ENCODE data around the gene ACTL6B. TPM values are rescaled to one million over a fixed set of nuclear protein-coding genes. Genes with fewer than 3 reads are reported as not detected.
A peak's percentile ranks its signal among the peaks of the same experiment; 100 is the strongest.

The ACTL6B gene
- total and polyA plus RNA-seq, 2 experiments from 2014 or later, result not detected

GRCh38 chr7:100649826-100650565, 6.3 kb downstream of the ACTL6B start:
- Histone ChIP-seq H3K27ac (no peak overlapping the region), H3K4me1 (ENCODE audit: low read depth) (no peaks in the 10 kb centered on the region), H3K27me3 (peaks cover 15% of the 10 kb centered on the region), H3K9me3 (ENCODE audit: low read depth) (no peaks in the 10 kb centered on the region), H3K4me3 (no peak overlapping the region), H3K36me3 (no peaks in the 10 kb centered on the region)
- TF ChIP-seq, protein P1, sequence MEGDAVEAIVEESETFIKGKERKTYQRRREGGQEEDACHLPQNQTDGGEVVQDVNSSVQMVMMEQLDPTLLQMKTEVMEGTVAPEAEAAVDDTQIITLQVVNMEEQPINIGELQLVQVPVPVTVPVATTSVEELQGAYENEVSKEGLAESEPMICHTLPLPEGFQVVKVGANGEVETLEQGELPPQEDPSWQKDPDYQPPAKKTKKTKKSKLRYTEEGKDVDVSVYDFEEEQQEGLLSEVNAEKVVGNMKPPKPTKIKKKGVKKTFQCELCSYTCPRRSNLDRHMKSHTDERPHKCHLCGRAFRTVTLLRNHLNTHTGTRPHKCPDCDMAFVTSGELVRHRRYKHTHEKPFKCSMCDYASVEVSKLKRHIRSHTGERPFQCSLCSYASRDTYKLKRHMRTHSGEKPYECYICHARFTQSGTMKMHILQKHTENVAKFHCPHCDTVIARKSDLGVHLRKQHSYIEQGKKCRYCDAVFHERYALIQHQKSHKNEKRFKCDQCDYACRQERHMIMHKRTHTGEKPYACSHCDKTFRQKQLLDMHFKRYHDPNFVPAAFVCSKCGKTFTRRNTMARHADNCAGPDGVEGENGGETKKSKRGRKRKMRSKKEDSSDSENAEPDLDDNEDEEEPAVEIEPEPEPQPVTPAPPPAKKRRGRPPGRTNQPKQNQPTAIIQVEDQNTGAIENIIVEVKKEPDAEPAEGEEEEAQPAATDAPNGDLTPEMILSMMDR (IDR thresholded peaks at IDR 0.05; ENCODE audit: low read depth, low read length), result no peak
- DNase-seq (ENCODE audit: low read depth in 1 of 2, low spot score in 1 of 2), result peak in 1 of 2 donors; percentile 18

DNA sequence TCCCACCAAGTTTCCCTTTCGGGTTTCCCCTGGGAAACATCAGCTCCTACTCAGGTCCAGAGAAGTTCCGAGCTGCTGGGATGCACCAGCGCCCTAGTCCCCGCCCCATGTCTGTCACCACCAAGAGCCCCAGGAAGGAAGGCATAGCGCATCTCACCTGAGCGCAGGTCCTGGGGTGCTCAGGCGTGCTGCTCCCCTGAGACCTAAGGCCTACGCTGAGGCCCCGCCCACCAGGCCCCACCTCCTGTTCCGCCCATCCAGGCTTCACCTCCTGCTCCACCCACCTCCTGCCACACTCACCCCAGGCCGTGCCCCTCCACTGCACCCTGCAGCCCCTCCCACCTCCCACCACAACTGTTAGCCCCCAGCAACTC, 13.7 kb downstream of the ACTL6B start:
- Histone ChIP-seq H3K4me1 (ENCODE audit: low read depth) (peaks cover 6% of the 10 kb centered on the region), H3K27me3 (no peaks in the 10 kb centered on the region), H3K9me3 (ENCODE audit: low read depth) (no peaks in the 10 kb centered on the region), H3K36me3 (no peaks in the 10 kb centered on the region), H3K4me3 (no peak overlapping the region), H3K27ac (no peak overlapping the region)
- TF ChIP-seq, protein P1 (IDR thresholded peaks at IDR 0.05; ENCODE audit: low read depth, low read length), result no peak
- no peak for DNase-seq (ENCODE audit: low read depth in 1 of 2, low spot score in 1 of 2)

GRCh38 chr7:100641860-100642533, 14.3 kb downstream of the ACTL6B start:
- DNase-seq (ENCODE audit: low read depth in 1 of 2, low spot score in 1 of 2), result no peak
- no peak overlapping the region for H3K4me3 ChIP-seq
- H3K4me1 ChIP-seq (ENCODE audit: low read depth), result peaks cover 6% of the 10 kb centered on the region

DNA sequence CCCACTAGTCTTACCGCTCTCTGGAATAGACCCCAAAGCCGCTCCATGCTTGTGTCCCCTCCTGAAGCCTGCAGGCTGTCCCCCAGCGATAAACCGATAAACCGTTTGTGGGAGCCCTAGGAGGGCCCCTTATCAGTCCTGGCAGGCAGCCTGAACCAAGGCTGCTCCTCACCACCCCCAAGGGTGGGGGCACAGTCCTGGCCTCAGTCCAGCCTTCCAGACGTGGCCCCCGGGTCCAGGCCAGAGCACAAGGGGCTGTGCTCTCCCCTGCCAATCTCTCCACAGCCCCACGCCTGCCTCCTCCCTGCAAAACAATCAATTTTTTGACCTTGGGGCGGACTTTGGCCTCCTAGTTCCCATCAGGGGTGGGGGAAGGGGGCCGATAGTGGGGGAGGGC, 14.8 kb downstream of the ACTL6B start, which contains the start of gene TFR2:
Gene TFR2 (minus strand): TSS at position 90 of the 397 bp plus-strand sequence. CDS start 43 bp downstream, at position 47.
- TF ChIP-seq, protein P1 (IDR thresholded peaks at IDR 0.05; ENCODE audit: low read depth, low read length), result no peak
- Histone ChIP-seq H3K27me3 (no peaks in the 10 kb centered on the region), H3K36me3 (no peaks in the 10 kb centered on the region), H3K9me3 (ENCODE audit: low read depth) (no peaks in the 10 kb centered on the region), H3K4me1 (ENCODE audit: low read depth) (peaks cover 6% of the 10 kb centered on the region), H3K27ac (no peak within 1 kb of the TSS), H3K4me3 (no peak within 1 kb of the TSS)
- no peak for DNase-seq (ENCODE audit: low read depth in 1 of 2, low spot score in 1 of 2)

More at GRCh38 chr7:100641860-100642533, 14.3 kb downstream of the ACTL6B start:
- Histone ChIP-seq H3K27me3 (no peaks in the 10 kb centered on the region), H3K36me3 (no peaks in the 10 kb centered on the region), H3K27ac (no peak overlapping the region), H3K9me3 (ENCODE audit: low read depth) (no peaks in the 10 kb centered on the region)
- TF ChIP-seq, protein P1 (IDR thresholded peaks at IDR 0.05; ENCODE audit: low read depth, low read length), result no peak

DNA sequence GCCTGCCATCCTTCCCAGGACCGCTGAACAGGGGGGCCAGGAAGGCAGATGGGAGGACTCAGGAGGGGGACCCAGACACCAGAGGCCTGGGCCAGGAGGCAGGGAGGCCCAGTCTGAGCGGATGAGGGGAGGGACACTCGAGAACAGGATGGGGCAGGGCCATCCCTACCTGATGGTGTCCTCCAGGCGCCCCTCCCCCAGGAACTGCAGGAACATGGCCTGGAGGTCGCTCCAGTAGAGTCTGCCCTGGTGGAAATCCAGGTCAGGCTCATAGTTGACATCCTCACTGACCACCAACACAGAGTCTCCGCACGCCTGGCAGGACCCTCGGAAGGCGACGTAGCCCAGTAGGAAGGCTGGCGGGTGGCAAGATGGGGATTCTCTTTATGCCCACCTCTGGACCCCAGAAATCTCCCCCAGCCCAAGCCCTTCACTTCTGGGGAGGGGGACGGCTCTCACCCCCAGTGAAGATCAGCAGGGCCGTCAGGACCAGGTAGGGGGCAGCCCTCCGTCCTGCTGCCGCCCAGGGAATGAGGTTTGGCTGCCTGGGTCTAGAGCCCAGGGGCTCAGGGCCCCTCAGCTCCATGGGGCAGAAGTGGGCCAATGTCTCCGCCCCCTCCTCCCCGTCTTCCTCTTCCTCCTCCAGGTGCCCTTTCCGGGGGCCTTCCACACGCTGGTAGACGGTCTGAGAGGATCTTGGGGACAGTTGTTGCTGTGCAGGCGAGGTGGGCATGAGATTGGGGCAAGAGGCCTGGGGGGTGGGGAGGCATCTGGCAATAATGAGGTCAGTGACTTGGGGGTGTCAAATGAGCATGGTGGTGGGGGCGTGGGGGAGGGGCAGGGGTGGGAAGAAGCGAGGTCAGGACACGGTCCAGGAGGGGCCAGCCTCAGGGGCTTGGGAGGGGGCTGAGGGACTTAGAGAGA, 15.5 kb downstream of the ACTL6B start:
- H3K9me3 ChIP-seq (ENCODE audit: low read depth), result no peaks in the 10 kb centered on the region
- no peak overlapping the region for H3K27ac ChIP-seq
- H3K36me3 ChIP-seq, result no peaks in the 10 kb centered on the region
- no peak overlapping the region for H3K4me3 ChIP-seq
- no peaks in the 10 kb centered on the region for H3K27me3 ChIP-seq
- no peak for DNase-seq (ENCODE audit: low read depth in 1 of 2, low spot score in 1 of 2)
- peaks cover 6% of the 10 kb centered on the region for H3K4me1 ChIP-seq (ENCODE audit: low read depth)
- TF ChIP-seq, protein P1 (IDR thresholded peaks at IDR 0.05; ENCODE audit: low read depth, low read length), result no peak
